ENCODE data around the gene ARHGEF4.

Gene ARHGEF4, protein sequence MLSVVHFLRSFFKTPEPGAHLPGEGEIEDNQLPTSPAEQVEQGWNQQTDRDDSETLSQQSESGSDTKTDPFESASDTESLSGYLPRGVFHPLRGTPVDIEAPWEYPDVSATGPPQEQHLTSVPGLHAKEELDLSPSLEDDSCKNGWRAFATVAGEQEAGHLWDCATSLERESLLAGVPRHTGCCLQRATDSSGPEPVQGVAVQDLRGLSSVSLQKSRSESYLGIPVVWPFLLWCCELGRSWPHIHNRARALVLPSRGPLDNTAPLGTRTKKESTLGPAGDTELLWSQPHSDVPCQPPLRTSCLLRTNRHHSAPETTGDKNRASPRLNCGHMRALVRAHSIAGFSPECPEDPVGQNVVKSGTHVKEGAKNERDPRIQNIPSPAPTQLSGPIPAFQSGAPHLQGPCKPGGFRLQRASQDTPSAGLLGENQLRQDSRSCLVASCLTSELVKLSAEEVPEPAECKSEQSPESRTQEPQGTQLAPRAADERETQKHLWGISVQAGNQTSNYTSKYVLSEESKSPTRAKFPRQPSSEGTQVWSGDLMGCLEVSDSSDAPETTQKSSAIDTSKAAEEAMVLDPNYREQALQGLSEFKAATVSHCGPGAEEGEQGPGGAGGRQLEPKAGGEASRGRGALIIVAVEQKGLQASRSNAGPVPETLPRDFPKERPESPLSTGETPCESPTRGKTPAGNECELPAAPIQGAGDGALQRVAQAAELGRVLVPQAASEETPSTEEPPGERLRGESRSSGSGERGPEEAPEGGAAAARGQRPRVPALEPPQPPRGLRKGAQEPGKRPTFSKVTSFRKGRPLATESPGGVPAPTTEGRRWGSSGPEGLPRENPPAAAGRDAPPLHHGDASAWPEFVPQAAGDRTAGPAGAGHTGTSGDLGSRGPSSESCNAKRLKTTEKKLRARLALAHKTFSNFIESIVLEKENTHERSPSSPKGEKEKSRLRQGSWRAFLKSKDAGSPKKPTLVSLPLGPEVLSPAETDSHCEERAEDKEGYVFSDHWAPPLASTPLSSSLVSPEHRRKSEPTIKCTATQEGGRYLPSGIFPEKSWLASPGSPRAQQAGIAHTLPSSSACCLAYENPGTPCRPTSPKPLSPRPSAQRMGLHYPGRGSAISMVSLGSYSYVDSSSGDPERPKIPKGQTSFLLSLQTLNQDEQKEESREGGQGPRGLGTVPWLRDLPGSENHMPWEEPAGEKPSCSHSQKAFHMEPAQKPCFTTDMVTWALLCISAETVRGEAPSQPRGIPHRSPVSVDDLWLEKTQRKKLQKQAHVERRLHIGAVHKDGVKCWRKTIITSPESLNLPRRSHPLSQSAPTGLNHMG (N-terminal part only)

DNA sequence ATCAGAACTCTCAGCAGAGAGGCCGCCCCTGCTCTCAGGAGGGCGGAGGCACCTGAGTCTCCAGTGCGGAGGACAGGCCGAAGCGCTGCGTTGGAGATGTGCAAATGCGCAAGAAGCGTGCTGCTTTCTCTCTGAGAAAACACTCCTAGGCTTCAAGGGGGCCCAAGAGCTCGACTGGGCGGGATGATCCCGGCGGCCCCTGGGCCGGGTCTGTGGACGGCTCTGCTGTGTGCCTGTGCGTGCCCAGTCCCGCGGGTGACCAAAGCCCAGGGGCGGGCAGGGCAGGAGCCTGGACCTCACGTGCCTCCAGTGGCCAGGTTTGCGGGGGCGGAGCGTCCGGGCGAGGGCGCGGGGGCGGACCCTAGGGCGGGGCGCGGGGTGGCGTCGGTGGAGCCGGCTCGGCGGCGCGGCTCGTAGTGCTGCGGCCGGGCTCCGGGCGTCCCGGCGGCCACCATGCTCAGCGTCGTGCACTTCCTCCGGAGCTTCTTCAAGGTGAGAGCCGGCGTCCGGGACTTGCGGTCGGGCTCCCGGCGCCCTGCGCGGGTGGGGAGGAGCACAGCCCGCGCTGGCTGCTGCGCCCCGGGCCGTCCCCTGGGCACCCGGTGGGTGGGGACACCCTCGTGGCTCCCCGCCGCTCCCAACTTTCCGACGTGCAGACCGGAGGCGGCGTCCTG, at the start of gene ARHGEF4:
ARHGEF4 (plus strand) TSS at position 414 of the 674 bp plus-strand sequence; CDS start at position 454, 40 bp downstream.
- DNase-seq: no peak

DNA sequence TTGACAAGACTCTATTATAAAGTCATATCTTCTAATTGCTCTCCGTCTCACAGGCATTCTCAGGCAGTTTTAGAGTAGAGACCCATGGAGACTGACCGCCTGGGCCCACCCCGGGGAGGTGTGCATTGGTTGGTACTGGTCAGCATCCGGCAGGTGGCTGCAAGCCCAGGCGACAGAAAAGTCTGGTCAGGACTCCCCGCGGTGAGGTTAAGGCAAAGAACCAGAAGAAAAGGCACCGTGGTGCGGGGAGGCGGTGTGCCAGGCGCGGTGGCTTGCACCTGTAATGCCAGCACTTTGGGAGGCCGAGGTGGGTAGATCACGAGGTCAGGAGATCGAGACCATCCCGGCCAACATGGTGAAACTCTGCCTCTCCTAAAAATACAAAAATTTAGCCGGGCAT, 48.9 kb upstream of the ARHGEF4 start:
- DNase-seq: no peak

DNA sequence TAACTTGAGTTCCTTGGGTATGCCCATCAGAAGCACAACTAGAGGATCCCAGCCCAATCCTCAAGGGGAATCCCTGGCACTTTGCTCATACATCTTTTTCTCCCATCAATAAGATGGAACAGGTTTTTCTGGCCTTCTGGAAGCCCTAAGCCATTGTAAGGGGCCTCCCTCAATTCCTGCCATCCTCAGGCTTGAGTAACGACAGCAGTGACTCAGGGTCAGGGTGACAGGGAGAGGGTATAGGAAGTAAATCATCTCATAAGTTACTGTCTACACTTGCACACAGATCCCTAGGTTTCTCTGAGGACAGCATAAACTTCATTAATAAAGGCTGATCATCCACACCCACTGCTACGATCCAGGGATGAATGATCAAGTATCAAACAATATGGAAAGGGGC, 46.4 kb upstream of the ARHGEF4 start:
- DNase-seq: no peak

DNA sequence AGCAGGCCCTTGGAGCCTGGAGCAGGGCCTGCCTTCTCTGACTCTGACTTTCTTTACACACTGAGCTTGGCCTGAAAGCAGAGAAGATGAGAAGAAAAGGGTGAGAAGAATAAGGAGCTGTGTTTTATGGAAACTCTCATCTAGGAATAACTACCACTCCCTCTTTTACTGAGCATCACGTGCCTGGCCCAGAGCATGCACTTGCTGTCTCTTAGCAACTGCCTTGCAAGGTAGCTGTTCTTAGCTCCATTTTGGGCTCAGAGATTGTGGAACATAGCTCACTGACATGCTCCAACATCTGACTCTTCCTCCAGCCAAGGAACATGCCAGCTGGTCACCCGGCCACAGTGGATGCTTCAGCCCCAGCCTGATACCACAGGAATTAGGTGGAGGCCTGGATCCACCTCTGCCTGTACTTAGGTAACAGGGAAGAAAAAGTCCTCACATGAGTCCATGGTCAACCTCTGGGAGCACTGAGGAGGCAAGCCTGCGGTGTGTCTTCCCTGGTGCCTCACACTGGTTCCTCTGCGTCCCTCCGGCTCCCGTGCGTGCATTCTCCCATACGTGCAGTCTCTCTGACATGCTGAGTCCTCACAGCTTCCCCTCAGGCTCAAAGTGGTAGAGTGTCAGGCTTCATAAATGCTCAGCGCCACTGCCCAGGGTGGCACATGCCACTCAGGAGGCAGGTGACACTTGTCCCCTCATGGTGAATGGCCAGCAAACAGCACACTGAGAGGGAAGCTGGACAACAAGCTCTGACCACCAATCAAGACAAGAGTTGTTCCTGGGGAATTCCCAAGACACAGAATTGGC, 45.7 kb upstream of the ARHGEF4 start:
- DNase-seq: no peak

DNA sequence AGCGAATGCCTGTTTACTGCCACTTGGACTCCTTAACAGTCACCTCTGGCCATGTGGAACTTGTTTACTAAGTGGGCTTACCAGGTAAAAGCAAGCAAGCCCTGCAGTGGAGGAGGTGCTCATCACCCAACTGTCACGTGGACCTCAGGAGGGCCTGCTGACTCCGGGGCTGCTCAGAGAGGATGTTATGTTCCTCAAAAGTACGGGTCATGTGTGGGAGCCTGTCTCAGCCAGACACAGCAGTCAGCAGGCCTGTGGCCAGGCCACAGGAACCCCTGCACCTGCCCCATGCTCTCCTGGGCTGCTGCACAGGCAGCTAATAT, 45.1 kb upstream of the ARHGEF4 start:
- no peak for DNase-seq

DNA sequence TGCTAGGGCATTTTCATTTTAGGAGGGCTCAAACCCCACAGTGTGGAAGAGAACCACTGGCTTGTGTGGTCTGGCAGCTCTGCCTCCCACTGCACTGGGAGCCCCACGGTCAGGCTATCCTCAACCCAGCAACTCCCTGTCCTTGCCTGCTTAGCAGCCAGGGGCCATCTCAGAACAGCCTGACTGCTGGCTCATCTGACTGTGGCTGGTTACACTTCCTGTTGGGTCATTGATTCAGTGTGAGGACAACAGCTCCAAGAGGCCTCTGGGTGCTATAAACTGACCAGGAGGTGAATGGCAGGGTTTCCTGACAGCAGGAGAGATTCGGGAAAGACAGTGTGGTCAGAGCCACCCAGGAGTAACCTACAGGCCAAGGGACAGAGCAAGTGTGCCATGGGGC, 41.3 kb upstream of the ARHGEF4 start:
- no peak for DNase-seq

DNA sequence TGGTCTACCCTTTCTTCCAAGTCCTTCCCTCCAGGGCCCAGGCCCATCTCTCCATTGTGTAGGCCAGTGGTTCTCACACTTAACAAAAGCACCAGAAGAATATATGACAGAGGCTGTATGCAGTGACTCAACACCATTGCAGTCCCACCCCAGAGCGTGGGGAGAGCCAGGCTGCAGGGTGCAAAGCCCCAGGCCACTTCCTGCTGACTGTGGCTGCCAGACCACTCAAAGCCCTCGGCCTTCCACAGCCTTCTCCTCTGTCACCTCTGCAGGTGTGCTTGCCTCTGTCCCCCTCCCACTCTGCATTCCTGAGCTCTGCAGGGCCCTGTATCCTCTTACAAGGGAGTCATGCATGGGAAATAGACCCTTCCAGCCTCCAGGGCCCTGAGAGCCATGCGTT, 40.4 kb upstream of the ARHGEF4 start:
- DNase-seq: no peak

DNA sequence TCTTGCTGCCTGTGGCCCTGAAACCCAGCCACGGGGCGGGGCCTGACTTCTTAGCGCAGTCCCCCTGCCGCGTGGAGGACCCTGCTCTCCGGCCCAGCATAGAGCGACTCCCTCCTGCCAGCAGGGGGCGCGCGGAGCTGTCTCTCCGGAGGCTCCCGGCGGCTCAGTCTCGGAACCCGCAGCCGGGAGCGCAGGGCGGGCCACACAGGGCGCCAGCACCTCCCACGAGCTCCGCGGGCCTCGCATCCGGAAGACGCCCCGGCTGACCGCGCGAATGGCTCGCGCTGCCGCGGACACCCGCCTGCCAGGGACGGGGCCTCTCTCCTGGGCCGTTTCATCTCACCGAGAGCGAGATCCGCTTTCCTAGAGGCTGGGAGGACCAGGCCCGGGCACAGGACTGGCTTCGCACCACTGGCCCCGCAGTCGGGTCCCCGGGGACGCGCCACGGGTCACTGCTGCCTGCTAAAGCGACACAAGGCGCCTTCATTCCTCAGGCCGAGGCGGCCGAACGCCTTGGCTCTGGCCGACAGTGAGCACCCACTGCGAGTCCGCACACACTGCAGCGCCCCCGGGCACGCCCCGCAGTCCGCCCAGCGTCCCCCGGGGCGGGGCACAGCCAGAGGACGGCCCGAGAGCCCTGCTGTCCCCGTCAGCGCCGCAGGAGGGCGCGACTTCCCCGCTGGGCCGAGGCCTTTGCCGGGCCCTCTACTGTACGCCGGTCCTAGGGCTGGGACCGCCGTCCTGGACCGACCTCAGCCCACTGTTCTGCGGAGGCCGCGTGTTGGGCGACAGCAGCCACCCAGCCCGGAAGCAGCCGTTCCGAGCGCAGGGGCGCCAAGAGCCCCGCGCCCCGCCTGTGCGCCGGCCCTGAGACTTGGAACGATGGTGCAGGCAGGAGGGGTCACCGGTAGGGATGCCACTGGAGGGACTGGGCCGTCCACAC, 39.0 kb upstream of the ARHGEF4 start:
- DNase-seq: peak; percentile 77

DNA sequence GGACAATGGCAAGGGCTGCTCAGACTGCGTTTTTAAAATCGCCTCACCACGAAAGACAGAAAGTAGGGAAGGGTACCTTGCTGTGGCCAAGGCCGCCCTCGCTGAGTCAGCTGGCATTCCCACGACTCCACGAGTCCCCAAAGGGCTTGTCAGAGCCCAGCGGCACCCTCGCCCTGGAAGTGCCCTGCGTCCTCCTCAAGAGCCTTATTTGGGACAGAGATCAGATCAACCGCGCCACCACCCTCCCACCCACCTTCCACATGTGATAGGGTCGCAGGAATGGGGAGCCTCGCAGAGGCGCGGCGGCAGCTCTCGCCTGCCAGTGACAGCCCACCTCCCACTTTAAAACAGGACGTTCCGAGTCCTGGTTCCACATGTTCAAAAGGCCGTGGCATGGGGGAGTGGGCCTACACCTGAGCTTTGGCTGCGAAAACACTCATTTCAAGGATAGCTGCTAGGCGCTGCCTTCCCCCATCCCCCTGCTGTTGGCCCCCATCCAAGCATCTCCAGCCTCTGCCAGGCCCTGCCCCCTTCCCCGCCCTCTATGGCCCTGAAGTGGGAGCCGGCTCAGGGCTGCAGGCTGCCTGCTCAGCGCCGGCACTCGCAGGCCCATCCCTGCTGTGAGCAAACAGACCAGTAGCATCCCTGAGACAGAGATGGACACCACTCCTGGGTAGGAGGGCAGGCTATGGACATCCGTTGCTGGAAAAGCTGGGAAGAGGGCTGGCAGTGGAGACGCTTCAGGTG, 38.1 kb upstream of the ARHGEF4 start:
- DNase-seq: peak; percentile 79

DNA sequence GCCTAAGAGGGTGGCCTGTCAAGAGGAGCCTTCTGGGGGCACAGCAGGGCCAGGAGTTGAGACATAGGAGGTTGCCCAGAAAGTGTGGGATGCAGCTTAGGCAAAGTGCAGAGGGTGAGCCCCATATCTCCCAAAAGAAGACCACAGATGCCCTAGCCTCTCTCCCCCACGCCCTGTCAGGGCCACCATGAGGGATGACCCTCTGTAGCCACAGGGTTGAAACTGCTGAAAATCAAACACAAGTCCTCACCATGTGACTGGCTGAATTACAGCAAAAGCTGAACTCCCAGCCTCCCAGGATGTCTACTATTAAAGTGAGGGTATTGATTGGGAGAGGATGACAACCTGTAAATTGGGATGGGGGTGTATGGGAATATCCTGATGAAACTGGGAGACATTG, 37.4 kb upstream of the ARHGEF4 start:
- DNase-seq: no peak

DNA sequence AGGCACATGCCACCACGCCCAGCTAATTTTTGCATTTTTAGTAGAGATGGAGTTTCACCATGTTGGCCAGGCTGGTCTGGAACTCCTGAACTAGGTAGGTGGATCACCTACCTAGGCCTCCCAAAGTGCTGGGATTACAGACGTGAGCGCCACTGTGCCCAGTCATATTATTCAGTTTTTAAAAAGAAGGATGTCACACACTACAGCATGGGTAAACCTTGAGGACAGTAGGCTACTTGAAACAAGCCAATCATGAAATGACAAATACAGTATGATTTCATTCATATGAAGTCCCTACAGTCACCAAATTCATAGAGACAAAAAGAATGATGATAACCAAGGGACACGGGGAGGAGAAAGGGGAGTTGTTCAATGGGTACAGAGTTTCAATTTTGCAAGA, 31.1 kb upstream of the ARHGEF4 start:
- no peak for DNase-seq

DNA sequence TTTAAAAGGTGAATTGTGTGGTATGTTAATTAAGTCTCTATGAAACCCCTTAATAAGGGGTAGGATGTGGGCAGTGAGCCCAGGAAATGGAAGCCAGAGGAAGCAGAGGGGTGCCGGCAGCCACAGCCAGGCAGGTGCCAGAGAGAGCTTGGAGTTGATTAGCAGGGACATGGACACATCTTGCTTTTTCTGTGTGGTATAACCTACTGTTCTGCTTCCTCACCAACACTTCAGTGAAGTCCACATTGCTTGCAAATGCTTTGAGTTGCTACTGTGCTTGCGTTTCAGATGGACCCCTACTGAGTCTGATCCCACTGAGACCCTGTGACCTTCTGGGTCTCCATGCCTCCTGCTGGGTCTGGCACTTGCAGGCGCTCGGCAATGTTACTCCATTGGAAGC, 30.3 kb upstream of the ARHGEF4 start:
- peak; percentile 36 for DNase-seq

DNA sequence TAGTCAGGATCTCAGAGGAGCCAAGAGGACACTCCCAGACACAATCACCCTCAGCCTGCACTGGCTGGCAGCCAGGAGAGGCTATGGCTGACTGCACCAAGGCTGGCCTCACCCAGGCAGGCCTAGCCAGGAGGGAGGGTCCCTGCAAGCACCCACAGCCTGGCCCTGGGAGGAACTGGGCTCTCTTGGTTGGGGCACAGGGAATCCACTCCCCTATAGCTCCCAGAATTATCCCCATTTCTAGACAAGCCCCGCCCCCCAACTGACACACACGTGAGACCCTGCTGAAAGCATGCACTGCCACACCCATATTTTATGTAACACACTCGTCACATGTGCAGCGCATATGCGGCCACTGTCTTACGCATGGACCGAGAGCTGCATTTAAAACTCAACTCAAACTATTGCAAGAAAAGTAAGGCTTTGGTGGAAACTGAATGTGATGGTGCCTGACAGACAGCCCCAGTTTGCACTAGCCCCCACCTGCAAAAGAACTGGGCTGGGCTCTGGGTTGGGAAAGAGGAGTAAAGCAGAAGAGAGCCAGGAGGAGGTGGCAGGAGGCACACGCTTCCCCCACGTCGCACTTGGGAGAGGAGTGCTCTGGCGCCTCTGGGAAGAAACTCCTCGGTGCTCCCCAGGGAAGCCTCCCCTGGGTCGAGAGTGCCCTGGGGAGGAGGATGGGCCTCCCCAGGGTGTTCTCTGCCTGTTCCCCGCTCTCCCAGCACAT, 28.9 kb upstream of the ARHGEF4 start:
- peak; percentile 19 for DNase-seq

DNA sequence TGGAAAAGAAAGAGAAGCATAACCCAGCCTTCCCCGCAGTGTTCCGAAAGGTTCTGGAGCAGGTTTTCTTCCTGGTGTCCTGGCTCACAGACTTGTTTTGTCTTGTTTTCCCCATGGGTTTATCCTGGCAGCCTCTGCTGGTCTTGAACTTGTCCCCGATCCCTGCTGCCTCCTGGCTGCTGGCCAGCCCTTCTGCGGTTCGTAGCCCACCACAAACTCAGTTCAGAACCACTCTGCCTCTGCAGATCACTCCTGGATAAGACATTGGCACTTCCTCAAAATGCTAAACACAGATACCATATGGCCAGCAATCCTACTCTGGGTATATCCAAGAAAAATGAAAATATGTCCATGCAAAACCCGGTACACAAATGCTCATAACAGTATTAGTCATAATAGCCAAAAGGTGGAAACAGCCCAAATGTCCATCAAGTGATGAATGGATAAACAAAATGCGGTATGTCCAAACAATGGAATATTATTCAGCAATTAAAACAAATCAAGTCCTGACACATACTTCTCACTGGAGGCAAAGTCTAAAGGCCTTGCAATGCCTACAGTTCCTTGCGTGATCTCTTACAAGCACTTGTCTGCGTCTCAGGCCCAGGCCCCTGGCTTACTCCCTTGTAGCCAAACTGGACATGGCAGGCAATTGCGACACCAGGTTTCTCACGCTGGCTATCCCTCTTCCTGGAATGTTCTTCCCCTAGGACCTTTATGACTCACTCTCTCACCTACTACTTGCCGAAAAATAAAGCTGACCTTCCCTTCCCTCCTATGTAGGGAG, 28.0 kb upstream of the ARHGEF4 start:
- no peak for DNase-seq

DNA sequence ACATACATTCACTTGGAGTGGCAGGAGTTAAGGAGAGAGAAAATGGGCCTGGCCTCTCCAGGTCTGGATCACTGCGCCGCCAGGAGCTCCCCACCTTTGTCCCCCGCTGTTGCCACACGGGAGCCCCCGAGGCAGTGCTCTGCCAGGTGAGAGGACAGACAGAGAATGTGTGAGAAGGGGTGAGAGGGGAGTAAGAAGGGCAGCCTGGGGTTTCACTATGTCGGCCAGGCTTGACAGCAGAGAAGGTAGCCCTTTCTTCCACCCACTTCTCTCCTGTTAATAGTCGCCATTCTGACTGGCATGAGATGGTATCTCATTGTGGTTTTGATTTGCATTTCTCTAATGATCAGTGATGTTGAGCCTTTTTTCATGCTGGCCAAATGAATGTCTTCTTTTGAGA, 26.2 kb upstream of the ARHGEF4 start:
- DNase-seq: no peak

DNA sequence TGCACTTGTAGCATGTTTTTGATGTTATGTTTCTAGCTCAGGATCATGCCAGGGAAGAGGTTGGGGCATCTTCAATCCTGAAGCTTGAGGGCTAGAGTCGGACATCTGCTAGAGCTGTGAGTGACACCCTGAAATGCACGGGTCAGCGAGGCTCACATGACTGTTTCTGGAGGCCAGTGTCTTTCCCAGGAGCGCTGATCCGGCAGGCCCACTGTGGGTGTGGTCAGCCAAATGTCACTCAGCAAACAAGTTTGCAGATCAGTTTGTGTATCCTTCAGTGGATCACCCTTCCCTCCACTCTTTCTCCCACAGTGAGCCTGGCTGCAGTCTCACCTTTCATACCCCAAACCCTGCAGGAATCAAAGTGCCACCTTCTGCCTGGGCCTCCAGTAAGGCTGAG, 23.0 kb upstream of the ARHGEF4 start:
- DNase-seq: no peak

DNA sequence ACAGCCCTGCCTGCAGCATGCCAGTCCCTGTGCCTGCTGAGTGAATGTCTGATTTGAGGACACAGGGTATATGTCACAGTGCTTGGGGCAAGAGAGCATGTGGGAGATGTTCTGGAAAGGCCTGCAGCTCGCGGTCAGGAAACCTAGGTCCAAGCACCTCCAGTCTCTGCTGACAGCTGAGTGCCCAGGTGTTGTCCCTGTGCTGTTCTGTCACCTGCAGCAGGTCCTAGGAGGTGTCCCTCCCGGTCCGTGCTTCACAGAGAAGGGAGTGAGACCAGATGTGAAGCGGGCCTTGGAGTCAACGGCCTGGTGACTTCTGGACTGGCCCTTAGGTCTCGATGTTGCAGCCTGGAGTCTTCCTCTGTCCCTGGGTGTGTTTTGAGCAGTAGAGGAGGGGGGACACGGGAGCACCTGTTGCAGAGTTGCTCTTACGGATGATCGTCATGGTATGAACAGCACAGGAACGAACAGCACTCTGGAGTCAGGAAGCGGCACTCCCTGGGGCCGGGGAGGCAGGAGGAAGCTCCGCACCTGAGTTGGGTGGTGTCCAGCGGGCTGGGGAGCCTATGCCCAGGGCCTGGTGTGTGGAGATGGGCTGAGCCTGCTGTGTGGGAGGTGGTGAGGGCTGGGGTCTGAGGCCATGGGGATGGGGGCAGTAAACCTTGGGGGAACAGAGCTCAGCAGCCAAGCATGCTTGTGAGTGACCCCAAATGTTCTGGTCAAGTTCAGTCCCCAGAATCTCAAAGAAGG, 21.6 kb upstream of the ARHGEF4 start:
- no peak for DNase-seq

DNA sequence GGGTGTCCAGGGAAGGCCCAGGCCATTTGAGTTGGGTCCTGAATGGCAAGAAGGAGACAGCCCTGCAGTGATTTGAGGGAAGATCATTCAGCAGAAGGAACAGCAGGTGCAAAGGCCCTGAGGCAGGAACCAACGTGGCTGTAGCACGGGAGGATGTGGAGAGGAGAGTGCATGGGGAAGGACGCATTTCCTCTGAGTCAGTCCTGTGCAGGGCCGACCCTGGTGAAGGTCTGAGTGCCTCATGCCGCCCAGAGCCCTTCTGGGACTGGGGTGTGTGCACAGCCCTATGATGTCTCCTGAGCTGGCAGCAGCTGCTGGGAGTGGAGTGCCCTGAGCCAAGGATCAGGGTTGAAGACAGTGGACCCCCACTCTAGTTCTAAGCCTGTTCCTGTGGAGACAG, 17.9 kb upstream of the ARHGEF4 start:
- DNase-seq: no peak

Measured in COR-L47 (cell line).